CD4-positive, alpha-beta T cell treated with Interleukin-12 subunit alpha and Interleukin-12 subunit beta, for 1 hour (primary cell): ENCODE data around the gene ARL5C.
"Not testable (repeated sequence)": the region's sequence is repeated elsewhere in the genome, so short reads cannot be mapped to it uniquely, and the experiment has no call there.

Experiments
- DNase-seq: peaks from one replicate; pipeline ENCODE4 v3.0.0-alpha.2; 2020

ARL5C gene

GRCh38 chr17:39194089-39194984, 28.4 kb upstream of the ARL5C start:
- DNase-seq = no peak

GRCh38 chr17:39193346-39193745, 27.4 kb upstream of the ARL5C start:
- DNase-seq = no peak

GRCh38 chr17:39192901-39193300, 26.9 kb upstream of the ARL5C start:
- no peak for DNase-seq

GRCh38 chr17:39191750-39192510, 26.0 kb upstream of the ARL5C start:
- no peak for DNase-seq

- no peak for DNase-seq
Measured at GRCh38 chr17:39187152-39187830, 21.3 kb upstream of the ARL5C start.

GRCh38 chr17:39186481-39187002, 20.6 kb upstream of the ARL5C start:
- DNase-seq = no peak

- DNase-seq = no peak
Measured at GRCh38 chr17:39183720-39184119, 17.8 kb upstream of the ARL5C start.

GRCh38 chr17:39183045-39183444, 17.1 kb upstream of the ARL5C start:
- DNase-seq = no peak

GRCh38 chr17:39181303-39181702, 15.3 kb upstream of the ARL5C start:
- DNase-seq = no peak

GRCh38 chr17:39178536-39178935, 12.6 kb upstream of the ARL5C start:
- DNase-seq = no peak

- no peak for DNase-seq
Measured at GRCh38 chr17:39177256-39177655, 11.3 kb upstream of the ARL5C start.

GRCh38 chr17:39175695-39176093, 9.7 kb upstream of the ARL5C start:
- no peak for DNase-seq

GRCh38 chr17:39174920-39175694, 9.1 kb upstream of the ARL5C start:
- peak; percentile 79 for DNase-seq

GRCh38 chr17:39173526-39174274, 7.7 kb upstream of the ARL5C start:
- DNase-seq = no peak

GRCh38 chr17:39173080-39173479, 7.1 kb upstream of the ARL5C start:
- DNase-seq = no peak

- no peak for DNase-seq
Measured at GRCh38 chr17:39171933-39172332, 6.0 kb upstream of the ARL5C start.

GRCh38 chr17:39170558-39170957, 4.6 kb upstream of the ARL5C start:
- no peak for DNase-seq

GRCh38 chr17:39170109-39170508, 4.1 kb upstream of the ARL5C start:
- no peak for DNase-seq

- no peak for DNase-seq
Measured at GRCh38 chr17:39169518-39169917, 3.6 kb upstream of the ARL5C start.

GRCh38 chr17:39169101-39169500, 3.1 kb upstream of the ARL5C start:
- DNase-seq = no peak

GRCh38 chr17:39168503-39168902, 2.5 kb upstream of the ARL5C start:
- DNase-seq = not testable (repeated sequence)

GRCh38 chr17:39167476-39167875, 1.5 kb upstream of the ARL5C start:
- peak; percentile 20 for DNase-seq
